Measurements from ENCODE around the gene DCANP1.
A peak's percentile ranks its signal among the peaks of the same experiment; 100 is the strongest.

The DCANP1 gene

GRCh38 chr5:135478938-135479337 lies 31.8 kb upstream of the DCANP1 start:
- DNase-seq, result no peak

- no peak for DNase-seq
Observed at GRCh38 chr5:135477613-135478066, 30.5 kb upstream of the DCANP1 start.

GRCh38 chr5:135476615-135477581 lies 29.8 kb upstream of the DCANP1 start:
- DNase-seq, result no peak

DNA sequence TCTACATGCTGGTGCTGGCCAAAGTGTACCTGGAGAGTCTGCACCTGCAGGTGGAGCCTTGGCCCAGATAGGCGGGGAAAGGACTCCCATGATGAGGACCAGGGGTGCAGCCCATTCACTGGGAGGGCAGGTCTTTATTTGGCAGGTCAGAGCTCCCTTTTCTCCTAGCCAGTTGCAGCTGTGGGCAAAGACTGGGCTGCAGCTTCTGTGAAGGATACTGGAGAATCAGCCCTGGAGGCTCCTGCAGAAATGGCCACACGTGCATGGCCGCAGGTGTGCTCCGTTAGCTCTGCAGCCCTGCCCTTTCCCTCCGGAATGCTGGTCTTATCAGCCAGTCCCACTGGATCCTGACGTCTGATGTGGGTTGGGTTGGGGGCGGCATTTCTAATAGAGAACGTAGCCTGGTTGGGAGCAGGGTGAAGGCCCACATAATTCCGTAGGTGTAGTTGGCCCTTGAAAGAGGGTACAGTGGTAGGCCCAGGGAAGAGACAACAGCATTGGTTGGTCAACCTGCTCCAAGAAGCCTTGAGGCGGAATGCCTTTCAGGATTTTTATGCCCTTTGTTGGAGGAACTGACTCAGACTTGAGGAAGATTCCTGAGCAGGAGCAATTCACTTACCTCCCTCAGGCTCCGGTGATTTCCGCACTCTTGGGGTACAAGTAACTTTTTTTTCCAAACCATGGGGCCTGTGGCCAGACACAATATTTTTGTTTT lies 27.0 kb upstream of the DCANP1 start:
- DNase-seq, result no peak

- DNase-seq, result no peak
Observed at GRCh38 chr5:135472141-135472540, 25.0 kb upstream of the DCANP1 start.

- no peak for DNase-seq
Observed at GRCh38 chr5:135471726-135472125, 24.6 kb upstream of the DCANP1 start.

- DNase-seq, result no peak
Observed at GRCh38 chr5:135469911-135470310, 22.8 kb upstream of the DCANP1 start.

DNA sequence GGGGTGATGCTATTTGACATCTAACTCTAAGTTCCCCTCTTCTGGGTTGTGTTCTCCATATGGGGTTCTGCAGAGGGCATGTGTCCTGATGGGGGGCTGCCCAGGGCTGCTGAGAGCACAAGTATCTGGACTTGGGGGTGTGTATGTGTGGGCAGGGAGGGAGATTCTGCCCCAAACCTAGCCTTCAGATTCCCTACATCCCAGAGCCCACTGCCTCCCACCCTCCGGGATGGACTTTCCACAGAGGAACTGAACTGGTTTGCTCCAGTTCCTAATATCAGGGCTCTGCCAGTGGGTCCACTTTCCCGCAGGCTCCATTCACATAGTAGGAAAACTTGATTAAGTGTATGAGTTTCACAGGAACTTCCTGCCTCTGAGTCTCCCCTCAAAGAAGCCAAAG lies 21.4 kb upstream of the DCANP1 start:
- no peak for DNase-seq

GRCh38 chr5:135467871-135468485 lies 20.8 kb upstream of the DCANP1 start:
- no peak for DNase-seq

DNA sequence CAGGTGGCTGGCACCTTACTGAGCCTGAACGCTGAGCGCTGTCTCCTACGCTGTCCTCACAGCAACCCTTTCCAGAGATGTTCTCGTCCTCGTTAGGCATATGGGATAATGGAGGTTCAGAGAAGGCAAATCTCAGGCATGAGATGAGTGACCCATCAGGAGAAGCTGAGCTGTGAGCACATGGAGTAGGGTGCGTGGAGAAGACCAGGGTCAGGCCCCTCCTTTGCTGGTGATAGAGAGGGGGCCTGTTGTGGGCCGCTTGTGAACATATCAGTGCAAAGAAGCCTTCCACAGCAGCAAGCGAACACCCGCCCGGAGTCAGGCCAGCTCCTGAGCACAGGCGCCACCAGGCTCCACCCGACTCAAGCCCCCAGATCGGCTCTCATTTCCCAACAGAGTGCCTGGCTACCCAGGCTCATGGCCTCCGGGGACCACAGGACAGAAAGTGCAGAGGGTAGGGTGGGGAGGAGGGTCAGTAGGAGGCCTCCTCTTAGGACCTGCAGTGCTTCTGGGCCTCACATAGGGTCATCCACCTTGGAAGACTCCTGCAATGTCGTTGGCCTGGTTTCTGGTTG lies 20.0 kb upstream of the DCANP1 start:
- DNase-seq, result no peak

DNA sequence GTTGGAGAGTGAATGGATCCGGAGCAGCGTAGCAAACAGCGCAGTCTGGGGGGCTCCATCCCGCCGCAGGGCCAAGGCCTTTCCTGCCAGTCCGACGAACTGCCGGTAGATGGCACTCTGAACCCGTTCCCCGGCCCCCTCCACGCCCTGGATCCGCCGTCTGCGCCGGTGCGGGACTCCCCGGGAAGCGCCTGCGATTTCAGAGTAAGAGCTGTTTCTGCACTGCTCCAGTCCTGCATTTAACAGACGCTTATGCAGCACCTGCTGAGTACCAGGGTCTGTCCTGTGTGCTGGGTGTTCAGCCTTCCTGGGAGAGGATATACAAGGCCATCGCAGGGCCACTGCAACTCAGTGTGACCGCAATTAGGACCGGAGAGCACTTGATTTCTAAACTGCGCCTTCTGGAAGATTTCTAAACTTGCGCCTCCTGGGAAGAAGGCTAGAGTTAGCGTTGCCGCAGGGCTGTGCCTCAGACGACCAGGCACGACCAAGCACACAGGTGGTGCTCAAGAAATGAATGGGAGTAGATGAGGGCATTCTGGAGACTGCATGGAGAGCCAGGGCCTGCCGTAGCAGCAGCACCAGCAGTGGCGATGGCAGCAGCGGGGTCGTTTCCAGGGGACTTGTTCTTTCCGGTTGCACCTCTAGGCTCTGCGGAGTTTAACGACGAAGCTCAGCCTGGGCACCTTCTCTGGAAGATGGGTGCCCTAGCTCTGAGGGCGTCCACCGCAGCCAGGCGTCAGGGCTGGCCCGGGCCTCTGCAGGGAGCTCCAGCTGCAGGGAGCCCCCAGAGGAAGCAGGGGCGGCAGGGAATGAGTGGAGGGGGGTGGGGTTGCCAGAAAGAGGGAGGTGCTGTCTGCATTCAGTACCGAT lies 19.3 kb upstream of the DCANP1 start:
- DNase-seq, result peak; percentile 46 to 59

GRCh38 chr5:135465391-135466122 lies 18.4 kb upstream of the DCANP1 start:
- DNase-seq, result no peak

DNA sequence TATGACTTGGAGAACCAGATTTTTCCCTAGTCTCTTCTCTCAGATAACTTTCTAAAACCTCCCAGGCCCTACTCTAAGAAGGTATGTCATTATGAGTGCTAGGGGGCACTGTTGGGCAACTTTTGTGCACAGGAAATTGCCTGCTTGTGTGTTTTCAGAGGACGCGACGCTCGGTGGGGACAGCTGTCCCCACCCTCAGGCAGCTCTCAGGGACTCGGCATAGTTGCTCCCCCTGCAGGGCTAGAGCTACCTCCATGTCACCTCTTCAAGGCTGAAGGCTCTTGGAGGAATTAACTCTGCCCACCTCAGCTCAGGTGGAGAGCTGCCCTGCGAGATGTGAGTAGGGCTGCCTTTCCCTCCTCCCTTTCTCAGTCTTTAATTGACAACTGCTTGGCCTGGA lies 15.2 kb upstream of the DCANP1 start:
- DNase-seq, result peak; percentile 49 to 53

GRCh38 chr5:135461481-135462151 lies 14.5 kb upstream of the DCANP1 start:
- DNase-seq, result no peak

DNA sequence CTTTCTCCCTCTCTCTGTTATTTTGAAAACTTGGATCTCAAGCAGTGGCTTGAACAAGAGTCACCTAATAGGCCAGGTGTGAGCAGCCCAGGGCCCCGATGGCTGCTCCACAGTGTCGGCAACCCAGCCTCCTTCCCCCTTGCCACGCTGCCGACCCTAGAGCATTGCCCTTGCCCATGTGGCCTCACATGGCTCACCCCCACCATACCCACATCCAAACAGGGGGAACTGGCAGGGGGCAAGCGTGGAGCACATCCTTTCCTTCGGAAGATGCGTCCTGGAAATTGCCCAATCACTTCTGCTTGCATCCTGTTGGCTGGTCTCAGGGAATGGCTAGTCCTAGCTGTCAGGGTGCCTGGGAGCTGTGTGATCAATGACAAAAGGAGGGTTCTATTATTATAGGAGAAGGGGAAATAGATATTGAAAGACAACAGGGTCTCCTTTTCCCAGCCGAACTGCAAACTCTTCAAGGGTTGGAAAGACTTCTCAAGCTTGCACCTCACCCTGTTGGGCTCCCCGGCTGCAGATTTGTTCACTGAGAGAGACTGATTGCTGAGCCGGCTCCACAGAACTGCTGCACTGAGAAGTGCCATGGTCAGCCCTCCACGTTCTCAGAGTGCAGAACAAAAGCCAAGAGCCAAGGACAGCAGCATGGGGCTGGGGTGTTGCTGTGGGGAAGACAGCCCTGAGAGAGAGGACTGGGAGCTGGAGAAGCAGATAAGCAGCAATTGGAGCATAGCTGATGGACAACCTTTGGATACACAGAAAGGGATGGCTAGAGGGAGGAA lies 13.3 kb upstream of the DCANP1 start:
- no peak for DNase-seq

- DNase-seq, result no peak
Observed at GRCh38 chr5:135458921-135459331, 11.8 kb upstream of the DCANP1 start.

DNA sequence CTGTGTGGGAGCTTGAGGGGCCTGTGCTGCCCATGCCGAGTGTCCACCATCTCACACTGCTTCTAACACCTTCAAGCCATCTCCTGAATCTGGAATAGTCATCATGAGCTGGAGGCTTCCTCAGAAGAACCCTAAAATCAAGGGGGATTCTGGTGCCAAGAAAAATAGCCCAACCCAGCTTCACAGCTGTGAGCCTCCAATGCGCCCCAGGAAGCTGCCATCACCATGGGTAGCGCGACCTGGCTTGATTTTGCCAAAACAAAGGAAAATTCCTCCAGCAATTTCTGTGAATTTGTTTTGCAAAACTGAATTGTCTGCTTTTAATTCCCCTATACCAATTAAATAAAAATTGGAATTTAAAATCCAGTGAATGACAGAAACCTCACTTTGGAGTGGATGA lies 11.2 kb upstream of the DCANP1 start:
- no peak for DNase-seq

DNA sequence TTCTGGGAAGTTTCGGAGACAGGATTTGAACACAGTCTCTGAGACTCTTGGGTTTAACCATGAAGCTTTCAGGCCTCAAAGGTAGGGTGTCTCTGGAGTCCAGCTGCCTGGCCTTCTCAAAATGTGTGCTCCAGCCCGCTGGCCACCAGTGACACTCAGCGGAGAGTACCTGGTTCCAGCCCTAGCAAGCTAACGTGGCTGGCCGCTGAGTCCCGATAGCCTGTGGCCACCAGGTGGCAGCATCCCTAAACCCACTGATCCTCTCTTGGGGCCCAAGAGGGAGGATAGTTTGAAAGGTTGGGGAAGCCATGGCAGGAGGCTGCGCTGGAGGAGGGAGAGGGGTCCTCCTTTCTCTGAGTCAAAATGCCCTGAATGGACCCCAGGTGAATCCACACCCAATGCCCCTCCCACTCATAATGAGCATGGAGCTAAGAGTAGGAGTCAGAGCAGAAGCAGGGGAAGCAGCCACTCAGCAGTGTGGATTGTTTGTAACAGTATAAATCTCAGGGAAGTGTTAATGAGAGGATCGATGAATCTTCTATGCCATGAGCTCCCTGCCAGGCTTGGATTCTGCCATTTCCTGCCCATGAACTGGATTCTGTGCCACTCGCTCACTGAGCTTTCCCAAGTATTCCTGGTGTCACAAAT lies 10.4 kb upstream of the DCANP1 start:
- DNase-seq, result peak; percentile 45 to 51

All from CD4-positive, alpha-beta T cell treated with Interleukin-1 beta for 1 hour (primary cell).